H1 (cell line): ENCODE measurements around the gene R3HDM1. TPM values are rescaled to one million over a fixed set of nuclear protein-coding genes. Genes with fewer than 3 reads are reported as not detected.

Experiments
- CTCF ChIA-PET: fragments of 300-600 bp; sonication (Branson Sonifier 250); formaldehyde crosslinking; loops from one replicate; lab custom pipeline; 2021; ENCODE audit not compliant: partially characterized antibody; lab: Charles Lee
- POLR2A ChIA-PET: fragments of 300-600 bp; sonication (Branson Sonifier 250); formaldehyde crosslinking; loops from one replicate; lab custom pipeline; 2021; ENCODE audit warnings: inconsistent platforms; ENCODE audit not compliant: partially characterized antibody; lab: Charles Lee
- DNase-seq, 2 experiments: peaks; one replicate each; pipeline versions ENCODE4 v3.0.0 to v3.0.0-alpha.2; 2010 to 2022; ENCODE audit warnings: low spot score in 2 of 2, low read depth in 1 of 2, mixed read lengths in 1 of 2
- FAIRE-seq: peaks from 2 replicates; lab custom pipeline; 2011; peaks lifted over from hg19 to GRCh38; lab: Jason Lieb, UNC
- H2AFZ ChIP-seq: 2 replicates; pipeline ENCODE4 v1.8.1; 2012; ENCODE audit warnings: low read length, inconsistent platforms
- H2AK5ac ChIP-seq: 2 replicates; pipeline ENCODE4 v1.6.1; 2013; ENCODE audit warnings: low read depth, low read length
- H2BK120ac ChIP-seq: replicated peaks from 2 replicates; pipeline ENCODE3; 2013; ENCODE audit warnings: low read depth, low read length, inconsistent platforms
- H2BK12ac ChIP-seq: 2 replicates; pipeline ENCODE4 v1.6.1; 2013; ENCODE audit warnings: low read depth, low read length
- H2BK15ac ChIP-seq: 2 replicates; pipeline ENCODE4 v1.6.1; 2013; ENCODE audit warnings: low read length
- H2BK20ac ChIP-seq: 2 replicates; pipeline ENCODE4 v1.6.1; 2013; ENCODE audit warnings: low read length
- H2BK5ac ChIP-seq: 2 replicates; pipeline ENCODE4 v1.6.1; 2013; ENCODE audit warnings: low read depth, low read length
- H3K14ac ChIP-seq: 2 replicates; pipeline ENCODE4 v1.6.1; 2013; ENCODE audit warnings: inconsistent platforms; ENCODE audit not compliant: insufficient read length
- H3K18ac ChIP-seq: 2 replicates; pipeline ENCODE4 v1.6.1; 2013; ENCODE audit warnings: low read length; ENCODE audit errors: extremely low read depth
- H3K23ac ChIP-seq: 2 replicates; pipeline ENCODE4 v1.6.1; 2013; ENCODE audit warnings: inconsistent platforms; ENCODE audit not compliant: insufficient read length
- H3K23me2 ChIP-seq: 2 replicates; pipeline ENCODE4 v1.6.1; 2013; ENCODE audit warnings: low read depth, low read length
- H3K27ac ChIP-seq: 2 replicates; pipeline ENCODE4 v1.6.1; 2011; ENCODE audit warnings: low read depth, low read length, inconsistent platforms
- H3K27me3 ChIP-seq, 4 experiments: replicated peaks in 1 of 4; 1 replicate in 1 of 4; 2 replicates in 3 of 4; pipeline versions ENCODE4 v1.6.1 to v1.8.1; 2011 to 2013; ENCODE audit warnings: low read length in 3 of 4, mild to moderate bottlenecking in 3 of 4, inconsistent platforms in 2 of 4, mixed read lengths in 2 of 4, moderate library complexity in 1 of 4; ENCODE audit not compliant: control insufficient read depth in 3 of 4, insufficient read depth in 3 of 4; ENCODE audit errors: extremely low read depth in 1 of 4
- H3K36me3 ChIP-seq, 4 experiments: 2 replicates each; pipeline versions ENCODE4 v1.6.1 to v1.8.1; 2011 to 2013; ENCODE audit warnings: mild to moderate bottlenecking in 4 of 4, low read length in 3 of 4, moderate library complexity in 2 of 4, control low read depth in 1 of 4, inconsistent platforms in 1 of 4; ENCODE audit not compliant: insufficient read depth in 4 of 4, control insufficient read depth in 2 of 4
- H3K4ac ChIP-seq: replicated peaks from 2 replicates; pipeline ENCODE3; 2013; ENCODE audit warnings: low read length, low read depth, mixed read lengths, inconsistent platforms; ENCODE audit not compliant: insufficient read length
- H3K4me1 ChIP-seq, 4 experiments: replicated peaks in 1 of 4; 1 replicate in 1 of 4; 2 replicates in 3 of 4; pipeline versions ENCODE4 v1.6.1 to v1.8.1; 2011 to 2013; ENCODE audit warnings: low read length in 3 of 4, inconsistent platforms in 2 of 4, mixed read lengths in 1 of 4; ENCODE audit not compliant: insufficient read depth in 4 of 4, control insufficient read depth in 3 of 4
- H3K4me2 ChIP-seq, 2 experiments: 2 replicates each; pipeline versions ENCODE4 v1.6.1 to v1.8.1; 2011 to 2013; ENCODE audit warnings: low read depth in 2 of 2, low read length in 2 of 2, control low read depth in 1 of 2, inconsistent platforms in 1 of 2, mild to moderate bottlenecking in 1 of 2; ENCODE audit not compliant: insufficient read depth in 1 of 2
- H3K4me3 ChIP-seq, 4 experiments: fragments of 200-600, 300-600 bp in 1 of 4; sonication (generic), shearing (Covaris generic), sonication (Bioruptor Twin) in 1 of 4; 2 replicates each; pipeline versions ENCODE4 v1.5.1 to v1.8.1; 2011 to 2016; ENCODE audit warnings: low read length in 4 of 4, low read depth in 3 of 4, control low read depth in 2 of 4, inconsistent platforms in 2 of 4, mild to moderate bottlenecking in 2 of 4, mixed read lengths in 1 of 4, moderate library complexity in 1 of 4; ENCODE audit not compliant: insufficient read depth in 2 of 4; ENCODE audit errors: extremely low read depth in 1 of 4
- H3K56ac ChIP-seq: replicated peaks from 2 replicates; pipeline ENCODE3; 2013; ENCODE audit warnings: low read depth, mild to moderate bottlenecking, mixed read lengths, low read length, inconsistent platforms; ENCODE audit not compliant: insufficient read length
- H3K79me1 ChIP-seq: 2 replicates; pipeline ENCODE4 v1.6.1; 2013; ENCODE audit warnings: low read depth, low read length, control low read depth
- H3K79me2 ChIP-seq, 2 experiments: 2 replicates each; pipeline versions ENCODE4 v1.6.1 to v1.8.1; 2012 to 2013; ENCODE audit warnings: low read length in 2 of 2, mild to moderate bottlenecking in 2 of 2, inconsistent platforms in 1 of 2; ENCODE audit not compliant: insufficient read depth in 2 of 2, control insufficient read depth in 1 of 2
- H3K9ac ChIP-seq, 4 experiments: replicated peaks in 1 of 4; 1 replicate in 1 of 4; 2 replicates in 3 of 4; pipeline versions ENCODE4 v1.6.1 to v1.8.1; 2011 to 2013; ENCODE audit warnings: low read depth in 3 of 4, low read length in 3 of 4, control low read depth in 2 of 4, mild to moderate bottlenecking in 2 of 4, moderate library complexity in 2 of 4, inconsistent platforms in 1 of 4; ENCODE audit errors: extremely low read depth in 1 of 4
- H3K9me3 ChIP-seq, 2 experiments: 2 replicates each; pipeline versions ENCODE4 v1.6.1 to v1.8.1; 2012 to 2013; ENCODE audit warnings: mild to moderate bottlenecking in 2 of 2, moderate library complexity in 2 of 2, control low read depth in 1 of 2, inconsistent platforms in 1 of 2, low read depth in 1 of 2, low read length in 1 of 2, mixed read lengths in 1 of 2; ENCODE audit not compliant: insufficient read depth in 2 of 2
- H4K20me1 ChIP-seq, 2 experiments: replicated peaks in 1 of 2; 2 replicates each; pipeline versions ENCODE3 to v1.8.1; 2011 to 2013; ENCODE audit warnings: inconsistent platforms in 2 of 2, low read length in 2 of 2, mild to moderate bottlenecking in 1 of 2; ENCODE audit not compliant: insufficient read depth in 2 of 2, control insufficient read depth in 1 of 2
- H4K5ac ChIP-seq: 2 replicates; pipeline ENCODE4 v1.6.1; 2013; ENCODE audit warnings: low read length, low read depth, mixed read lengths, inconsistent platforms; ENCODE audit not compliant: insufficient read length
- H4K8ac ChIP-seq: 2 replicates; pipeline ENCODE4 v1.8.0; 2013; ENCODE audit warnings: mild to moderate bottlenecking, moderate library complexity, low read length, inconsistent platforms; ENCODE audit not compliant: insufficient read depth; ENCODE audit errors: extremely low read depth
- H4K91ac ChIP-seq: replicated peaks from 2 replicates; pipeline ENCODE3; 2013; ENCODE audit warnings: low read length, mixed read lengths, inconsistent platforms; ENCODE audit not compliant: insufficient read length
- ASH2L ChIP-seq: fragments of 200-600, 300-600 bp; sonication (generic); IDR thresholded peaks from one replicate; pipeline ENCODE4 v1.7.1; 2017; ENCODE audit warnings: low read length
- BCL11A ChIP-seq, 2 experiments: IDR thresholded peaks; one replicate each; pipeline ENCODE4 v1.6.1; 2011; ENCODE audit warnings: low read depth in 2 of 2, low read length in 2 of 2, mild to moderate bottlenecking in 2 of 2
- CHD2 ChIP-seq: IDR thresholded peaks from 2 replicates; pipeline ENCODE4 v1.6.1; 2012; ENCODE audit warnings: low read length, improper control_type of control experiment
- CREB1 ChIP-seq: IDR thresholded peaks from 2 replicates; pipeline ENCODE4 v1.6.1; 2012; ENCODE audit warnings: inconsistent platforms
- FOSL1 ChIP-seq: IDR thresholded peaks from 2 replicates; pipeline ENCODE4 v1.6.1; 2011; ENCODE audit warnings: mild to moderate bottlenecking, low read depth, low read length, moderate library complexity; ENCODE audit not compliant: insufficient read depth
- GABPA ChIP-seq: IDR thresholded peaks from 2 replicates; pipeline ENCODE4 v1.6.1; 2011; ENCODE audit warnings: mild to moderate bottlenecking, low read length, moderate library complexity, borderline replicate concordance; ENCODE audit not compliant: insufficient read depth
- HDAC6 ChIP-seq: IDR thresholded peaks from one replicate; pipeline ENCODE4 v1.7.1; 2012; ENCODE audit warnings: low read depth, mild to moderate bottlenecking, inconsistent platforms, low read length, moderate library complexity
- SAP30 ChIP-seq: fragments of 300-600 bp; sonication (generic); IDR thresholded peaks from 2 replicates; pipeline ENCODE4 v1.7.1; 2012; ENCODE audit warnings: low read length, moderate library complexity, mild to moderate bottlenecking, inconsistent platforms; ENCODE audit not compliant: insufficient read depth, insufficient replicate concordance
- SIRT6 ChIP-seq: IDR thresholded peaks from one replicate; pipeline ENCODE4 v1.7.1; 2012; ENCODE audit warnings: low read length, inconsistent platforms
- SIX5 ChIP-seq: IDR thresholded peaks from 2 replicates; pipeline ENCODE4 v1.6.1; 2011; ENCODE audit warnings: mild to moderate bottlenecking, low read depth, low read length
- SP1 ChIP-seq: IDR thresholded peaks from 2 replicates; pipeline ENCODE4 v1.6.1; 2011; ENCODE audit warnings: low read depth, low read length
- SP4 ChIP-seq: IDR thresholded peaks from 2 replicates; pipeline ENCODE4 v1.6.1; 2012; ENCODE audit warnings: low read length, inconsistent platforms
- ZNF274 ChIP-seq: IDR thresholded peaks from 2 replicates; pipeline ENCODE4 v1.7.0; 2012; ENCODE audit warnings: low read length, borderline replicate concordance; ENCODE audit errors: extremely low read depth
- WGBS, 2 experiments: shearing (Covaris generic) in 1 of 2; methylation state at CpG; one replicate each; pipeline versions ENCODE4 v1.1.6 to v1.1.7; 2013 to 2015; ENCODE audit warnings: low lambda C conversion rate in 2 of 2, mixed read lengths in 2 of 2, inconsistent platforms in 1 of 2, low coverage in 1 of 2, missing lambda C conversion rate in 1 of 2; ENCODE audit not compliant: insufficient replicate concordance in 2 of 2, insufficient coverage in 1 of 2, insufficient read length in 1 of 2; ENCODE audit errors: extremely low coverage in 1 of 2, missing lambda C conversion rate in 1 of 2; 5-methylcytosine and 5-hydroxymethylcytosine counted together
- polyA plus RNA-seq, 7 experiments: library from polyadenylated mRNA; depleted of rRNA in 3 of 7; stranded (reverse) in 5 of 7; unstranded in 2 of 7; fragments of >200 nt in 5 of 7; fragments of 200-250 nt in 2 of 7; gene quantifications; 1 replicate in 5 of 7; 2 replicates in 1 of 7; 4 replicates in 1 of 7; pipeline versions ENCODE4 v1.2.1 to v1.2.3, GENCODE V29; 2011 to 2013; ENCODE audit warnings: missing spikeins in 2 of 7, mixed read lengths in 2 of 7
- total RNA-seq: library from RNA; stranded (reverse); fragmentation: NEBNext Ultra II Directional; extraction: Animal tissue kit (Norgen Biotek cat#: 25700); gene quantifications from 2 replicates; pipeline ENCODE4 v1.2.1, GENCODE V29; 2021
- TF ChIP-seq, protein P1 (sequence below): IDR thresholded peaks from 2 replicates; pipeline ENCODE4 v1.6.1; 2011; ENCODE audit warnings: low read depth, mild to moderate bottlenecking, low read length; ENCODE audit not compliant: insufficient read depth

The R3HDM1 gene
- total and polyA plus RNA-seq, 2 of the 8 experiments (the other 6 are each of a cell fraction or from before 2014, with no cell fraction given) = 77.7 to 120 TPM

DNA sequence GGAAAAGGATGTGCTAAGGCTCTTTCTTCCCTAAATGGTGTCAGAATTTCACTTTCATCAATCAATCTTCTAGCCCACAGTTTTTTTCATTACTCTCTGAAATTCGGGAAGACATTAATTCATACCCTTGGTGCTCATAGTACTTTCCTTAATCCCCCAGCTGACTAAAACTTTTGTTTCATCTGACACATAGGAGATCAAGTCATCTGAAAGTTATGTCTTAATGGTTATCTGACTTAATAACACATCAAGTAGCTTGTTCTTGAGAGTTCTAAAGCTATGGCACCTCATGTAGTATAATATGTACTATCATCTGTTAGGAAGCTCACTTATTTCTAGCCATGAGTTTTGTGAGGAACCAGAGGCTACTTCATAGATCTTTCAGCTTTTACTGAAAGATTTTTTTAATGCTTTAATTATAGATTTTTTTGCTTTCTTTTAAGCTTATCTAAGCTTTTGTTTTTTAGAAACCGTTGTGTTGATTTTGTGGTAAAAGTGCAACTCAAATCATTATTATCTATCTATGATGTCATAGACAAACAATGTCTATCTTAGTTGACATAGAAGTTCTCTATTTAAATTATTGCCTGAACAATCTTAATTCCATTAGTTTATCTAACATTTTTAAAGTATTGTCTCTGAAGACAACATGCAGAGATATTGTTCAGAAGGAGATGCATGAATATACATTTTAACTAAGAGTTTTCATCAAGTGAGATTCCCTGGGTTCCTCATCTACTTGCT is 116.7 kb downstream of the R3HDM1 start:
- Histone ChIP-seq H3K4me3 (no peak overlapping the region), H2BK5ac (no peak overlapping the region), H3K79me1 (no peaks in the 10 kb centered on the region), H3K9me3 (no peaks in the 10 kb centered on the region), H4K8ac (no peak overlapping the region), H3K18ac (no peak overlapping the region), H4K91ac (no peak overlapping the region), H4K5ac (no peak overlapping the region), H3K36me3 (peaks cover 3 to 50% (median 20%) of the 10 kb centered on the region in 4 experiments; a peak in 6 of 8 replicates), H3K23ac (no peak overlapping the region), H2AK5ac (no peak overlapping the region), H3K14ac (no peak overlapping the region), H3K27ac (no peak overlapping the region), H3K4me1 (no peaks in the 10 kb centered on the region), H2AFZ (no peak overlapping the region), H2BK15ac (no peak overlapping the region), H2BK20ac (no peak overlapping the region), H3K9ac (no peak overlapping the region), H3K4me2 (no peak overlapping the region), H3K27me3 (no peaks in the 10 kb centered on the region), H3K23me2 (no peaks in the 10 kb centered on the region), H3K79me2 (no peaks in the 10 kb centered on the region), H3K4ac (no peak overlapping the region), H3K56ac (no peak overlapping the region), H2BK120ac (no peak overlapping the region), H4K20me1 (no peaks in the 10 kb centered on the region), H2BK12ac (no peak overlapping the region)
- ChIA-PET CTCF (interaction anchor here (1.2 to 1.9 kb wide), 4 partner anchors 10 to 659 kb away, joined by 3 to 7 read pairs (median 3); no protein-coding TSS in a partner anchor), POLR2A (no interaction called here)
- peak; percentile 36 for FAIRE-seq
- DNase-seq = no peak
- WGBS, 2 experiments = 88% methylated on average over 2 of the region's 2 CpGs; no CpG with 5 or more reads in 1 of the 2 experiments
- TF ChIP-seq BCL11A (IDR thresholded peaks at IDR 0.05; ENCODE audit: low read depth in 2 of 2, low read length in 2 of 2) (no peak), GABPA (no peak), SP4 (no peak), CHD2 (no peak), ASH2L (no peak), ZNF274 (no peak), SIX5 (no peak), HDAC6 (no peak), SIRT6 (no peak), SP1 (no peak), SAP30 (no peak), CREB1 (no peak), FOSL1 (no peak)
- TF ChIP-seq, protein P1, sequence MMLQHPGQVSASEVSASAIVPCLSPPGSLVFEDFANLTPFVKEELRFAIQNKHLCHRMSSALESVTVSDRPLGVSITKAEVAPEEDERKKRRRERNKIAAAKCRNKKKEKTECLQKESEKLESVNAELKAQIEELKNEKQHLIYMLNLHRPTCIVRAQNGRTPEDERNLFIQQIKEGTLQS = no peak
